H54 (cell line): ENCODE data around the gene PARD3.
A peak's percentile ranks its signal among the peaks of the same experiment; 100 is the strongest.

Source experiments
- DNase-seq: peaks from one replicate; pipeline ENCODE4 v3.0.0; 2011; ENCODE audit warnings: low spot score, mixed read lengths; ENCODE audit not compliant: insufficient read length
- FAIRE-seq: peaks from 3 replicates; lab custom pipeline; 2011; peaks lifted over from hg19 to GRCh38; lab: Jason Lieb, UNC
- POLR2A ChIP-seq: IDR thresholded peaks from 2 replicates; pipeline ENCODE4 v1.6.1; 2011; ENCODE audit warnings: low read depth, mild to moderate bottlenecking, low read length

The PARD3 gene

GRCh38 chr10:34524369-34525091 lies 290.6 kb downstream of the PARD3 start:
- FAIRE-seq (no peak), DNase-seq (no peak)
- TF ChIP-seq POLR2A, result no peak

GRCh38 chr10:34523017-34523767 lies 291.9 kb downstream of the PARD3 start:
- no peak for FAIRE-seq
- TF ChIP-seq POLR2A, result no peak
- DNase-seq, result no peak

- FAIRE-seq (peak; percentile 27), DNase-seq (no peak)
- no peak for TF ChIP-seq POLR2A
Measured at GRCh38 chr10:34522546-34522945, 292.6 kb downstream of the PARD3 start.

GRCh38 chr10:34520510-34520909 lies 294.6 kb downstream of the PARD3 start:
- FAIRE-seq, result no peak
- TF ChIP-seq POLR2A, result no peak
- DNase-seq, result no peak

- FAIRE-seq (no peak), DNase-seq (no peak)
- no peak for TF ChIP-seq POLR2A
Measured at GRCh38 chr10:34520084-34520483, 295.0 kb downstream of the PARD3 start.

- DNase-seq (no peak), FAIRE-seq (peak; percentile 36)
- no peak for TF ChIP-seq POLR2A
Measured at GRCh38 chr10:34514290-34514689, 300.8 kb downstream of the PARD3 start.

- DNase-seq (no peak), FAIRE-seq (no peak)
- TF ChIP-seq POLR2A, result no peak
Measured at GRCh38 chr10:34513636-34514035, 301.5 kb downstream of the PARD3 start.

- TF ChIP-seq POLR2A, result no peak
- DNase-seq, result no peak
- FAIRE-seq, result no peak
Measured at GRCh38 chr10:34507217-34507616, 307.9 kb downstream of the PARD3 start.

- no peak for TF ChIP-seq POLR2A
- FAIRE-seq (no peak), DNase-seq (no peak)
Measured at GRCh38 chr10:34506786-34507185, 308.3 kb downstream of the PARD3 start.

GRCh38 chr10:34505338-34505737 lies 309.8 kb downstream of the PARD3 start:
- TF ChIP-seq POLR2A, result no peak
- peak; percentile 72 for FAIRE-seq
- DNase-seq, result no peak

- peak; percentile 56 for DNase-seq
- no peak for TF ChIP-seq POLR2A
- FAIRE-seq, result peak; percentile 98
Measured at GRCh38 chr10:34504534-34504933, 310.6 kb downstream of the PARD3 start.

- FAIRE-seq, result no peak
- no peak for TF ChIP-seq POLR2A
Measured at GRCh38 chr10:34503704-34504103, 311.4 kb downstream of the PARD3 start.

GRCh38 chr10:34499612-34500279 lies 315.4 kb downstream of the PARD3 start:
- DNase-seq (no peak), FAIRE-seq (peak; percentile 77)
- no peak for TF ChIP-seq POLR2A

More at GRCh38 chr10:34503704-34504103, 311.4 kb downstream of the PARD3 start:
- DNase-seq, result no peak

GRCh38 chr10:34498821-34499220 lies 316.3 kb downstream of the PARD3 start:
- TF ChIP-seq POLR2A, result no peak
- no peak for FAIRE-seq
- DNase-seq, result no peak
